Left ventricle myocardium inferior (tissue), 1 donor: Measurements from ENCODE around the gene DGCR2. TPM values are rescaled to one million over a fixed set of nuclear protein-coding genes. Genes with fewer than 3 reads are reported as not detected.

Experiments used
- DNase-seq: peaks from one replicate; pipeline ENCODE4 v3.0.0-alpha.2; 2020
- H3K27ac ChIP-seq: fragments of 200-600 bp; replicated peaks from 2 replicates; pipeline ENCODE4 v1.8.0; 2021
- H3K27me3 ChIP-seq: fragments of 200-600 bp; 2 replicates; pipeline ENCODE4 v1.8.0; 2021; ENCODE audit warnings: low read depth
- H3K36me3 ChIP-seq: fragments of 200-600 bp; 2 replicates; pipeline ENCODE4 v1.8.0; 2021
- H3K4me1 ChIP-seq: fragments of 200-600 bp; 2 replicates; pipeline ENCODE4 v1.8.0; 2021
- H3K4me3 ChIP-seq: fragments of 200-600 bp; 2 replicates; pipeline ENCODE4 v1.8.0; 2021; ENCODE audit warnings: mild to moderate bottlenecking, moderate library complexity
- H3K9me3 ChIP-seq: fragments of 200-600 bp; replicated peaks from 2 replicates; pipeline ENCODE4 v1.8.0; 2021
- intact Hi-C: fragments of 100-400 bp; cut with micrococcal nuclease; formaldehyde crosslinking; loops from one replicate; pipeline ENCODE4 v1.11.0; 2022
- long read RNA-seq: library from polyadenylated mRNA; unstranded; transcript quantifications from one replicate; pipeline ENCODE4 v2.0.0, GENCODE V29; 2021
- total RNA-seq: library from RNA; stranded (reverse); fragmentation: NEBNext Ultra II Directional; extraction: Animal tissue kit (Norgen Biotek cat#: 25700); gene quantifications from one replicate; pipeline ENCODE4 v1.2.1, GENCODE V29; 2021
- TF ChIP-seq, protein P1 (sequence below): fragments of 200-600 bp; IDR thresholded peaks from 2 replicates; pipeline ENCODE4 v1.8.0; 2021; ENCODE audit warnings: antibody characterized with exemption, mild to moderate bottlenecking, borderline replicate concordance
- donor health status: DM: no; HTN: yes; CAD: no; lungs with severe emphysema.

DGCR2 gene, protein sequence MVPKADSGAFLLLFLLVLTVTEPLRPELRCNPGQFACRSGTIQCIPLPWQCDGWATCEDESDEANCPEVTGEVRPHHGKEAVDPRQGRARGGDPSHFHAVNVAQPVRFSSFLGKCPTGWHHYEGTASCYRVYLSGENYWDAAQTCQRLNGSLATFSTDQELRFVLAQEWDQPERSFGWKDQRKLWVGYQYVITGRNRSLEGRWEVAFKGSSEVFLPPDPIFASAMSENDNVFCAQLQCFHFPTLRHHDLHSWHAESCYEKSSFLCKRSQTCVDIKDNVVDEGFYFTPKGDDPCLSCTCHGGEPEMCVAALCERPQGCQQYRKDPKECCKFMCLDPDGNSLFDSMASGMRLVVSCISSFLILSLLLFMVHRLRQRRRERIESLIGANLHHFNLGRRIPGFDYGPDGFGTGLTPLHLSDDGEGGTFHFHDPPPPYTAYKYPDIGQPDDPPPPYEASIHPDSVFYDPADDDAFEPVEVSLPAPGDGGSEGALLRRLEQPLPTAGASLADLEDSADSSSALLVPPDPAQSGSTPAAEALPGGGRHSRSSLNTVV
- total RNA-seq, result 33.0 TPM
- long read RNA-seq, full-length matches to known transcripts, result 73 of 204 reads
- long read RNA-seq, partial matches to known transcripts, result 47 of 204 reads
- long read RNA-seq, other reads (novel, unspliced or antisense), result 84 of 204 reads

DNA sequence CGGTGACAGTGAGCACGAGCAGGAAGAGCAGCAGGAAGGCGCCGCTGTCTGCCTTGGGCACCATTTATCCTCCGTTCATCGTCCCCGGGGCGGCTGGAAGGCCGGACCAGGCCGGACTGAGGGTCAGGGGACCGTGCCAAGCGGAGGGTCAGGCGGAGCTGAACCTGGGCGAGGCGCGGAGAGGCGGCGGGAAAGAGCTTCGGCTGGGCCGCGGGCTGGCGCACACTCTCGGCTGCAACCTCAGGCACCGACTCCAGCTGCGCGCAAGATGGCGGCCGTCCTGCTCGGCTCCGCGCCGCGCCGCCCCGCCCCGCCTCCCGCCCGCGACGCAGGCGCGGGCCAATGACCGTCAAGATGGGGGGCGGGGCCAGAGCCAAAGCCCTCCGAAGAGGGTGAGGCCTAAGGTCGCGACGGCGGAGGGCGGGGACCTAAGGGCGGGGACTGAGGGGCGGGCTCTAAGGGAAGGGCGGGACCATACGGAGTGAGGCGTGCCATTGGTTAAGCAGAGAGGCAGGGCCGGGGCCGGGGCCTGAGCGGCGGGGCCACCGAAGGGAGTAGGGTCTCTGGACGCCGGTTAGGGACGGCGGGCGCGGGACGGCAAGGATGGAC is at the start of gene DGCR2:
Gene DGCR2 (minus strand): TSS at position 270 of the 609 bp plus-strand sequence. CDS start 206 bp downstream, at position 64.
- DNase-seq, result peak; percentile 97
- H3K27me3 ChIP-seq, result no peaks in the 10 kb centered on the region
- peak within 1 kb of the TSS; percentile 97 for H3K27ac ChIP-seq
- H3K4me3 ChIP-seq, result peak within 1 kb of the TSS; percentile 93
- intact Hi-C loops, result no loop called here
- no peaks in the 10 kb centered on the region for H3K36me3 ChIP-seq
- no peaks in the 10 kb centered on the region for H3K9me3 ChIP-seq
- H3K4me1 ChIP-seq, result peaks cover 56% of the 10 kb centered on the region
- TF ChIP-seq, protein P1, sequence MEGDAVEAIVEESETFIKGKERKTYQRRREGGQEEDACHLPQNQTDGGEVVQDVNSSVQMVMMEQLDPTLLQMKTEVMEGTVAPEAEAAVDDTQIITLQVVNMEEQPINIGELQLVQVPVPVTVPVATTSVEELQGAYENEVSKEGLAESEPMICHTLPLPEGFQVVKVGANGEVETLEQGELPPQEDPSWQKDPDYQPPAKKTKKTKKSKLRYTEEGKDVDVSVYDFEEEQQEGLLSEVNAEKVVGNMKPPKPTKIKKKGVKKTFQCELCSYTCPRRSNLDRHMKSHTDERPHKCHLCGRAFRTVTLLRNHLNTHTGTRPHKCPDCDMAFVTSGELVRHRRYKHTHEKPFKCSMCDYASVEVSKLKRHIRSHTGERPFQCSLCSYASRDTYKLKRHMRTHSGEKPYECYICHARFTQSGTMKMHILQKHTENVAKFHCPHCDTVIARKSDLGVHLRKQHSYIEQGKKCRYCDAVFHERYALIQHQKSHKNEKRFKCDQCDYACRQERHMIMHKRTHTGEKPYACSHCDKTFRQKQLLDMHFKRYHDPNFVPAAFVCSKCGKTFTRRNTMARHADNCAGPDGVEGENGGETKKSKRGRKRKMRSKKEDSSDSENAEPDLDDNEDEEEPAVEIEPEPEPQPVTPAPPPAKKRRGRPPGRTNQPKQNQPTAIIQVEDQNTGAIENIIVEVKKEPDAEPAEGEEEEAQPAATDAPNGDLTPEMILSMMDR, result no peak

DNA sequence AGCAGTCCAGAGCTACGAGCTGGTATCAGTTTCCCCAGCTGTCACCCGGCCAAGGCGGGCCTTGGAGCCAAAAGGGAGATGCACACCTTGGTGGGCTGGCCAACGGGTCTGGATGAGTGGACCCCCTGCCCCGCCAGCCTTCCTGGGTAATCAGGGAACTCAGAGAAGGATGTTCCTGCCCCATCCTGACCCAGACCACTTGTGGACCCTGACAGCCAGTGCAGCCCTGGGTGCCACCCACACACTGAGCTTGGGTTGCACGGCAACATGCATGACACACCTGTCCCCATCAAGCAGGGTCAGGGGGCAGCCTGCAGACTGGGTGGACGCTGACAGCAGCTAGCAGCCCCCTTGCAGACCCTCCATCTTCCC is 47.7 kb upstream of the DGCR2 start:
- H3K27ac ChIP-seq, result no peak overlapping the region
- H3K27me3 ChIP-seq, result peaks cover 50% of the 10 kb centered on the region
- H3K4me1 ChIP-seq, result peaks cover 59% of the 10 kb centered on the region
- TF ChIP-seq, protein P1, result no peak
- no peaks in the 10 kb centered on the region for H3K9me3 ChIP-seq
- intact Hi-C loops, result no loop called here
- peak overlapping the region; percentile 54 for H3K4me3 ChIP-seq
- H3K36me3 ChIP-seq, result no peaks in the 10 kb centered on the region
- no peak for DNase-seq

DNA sequence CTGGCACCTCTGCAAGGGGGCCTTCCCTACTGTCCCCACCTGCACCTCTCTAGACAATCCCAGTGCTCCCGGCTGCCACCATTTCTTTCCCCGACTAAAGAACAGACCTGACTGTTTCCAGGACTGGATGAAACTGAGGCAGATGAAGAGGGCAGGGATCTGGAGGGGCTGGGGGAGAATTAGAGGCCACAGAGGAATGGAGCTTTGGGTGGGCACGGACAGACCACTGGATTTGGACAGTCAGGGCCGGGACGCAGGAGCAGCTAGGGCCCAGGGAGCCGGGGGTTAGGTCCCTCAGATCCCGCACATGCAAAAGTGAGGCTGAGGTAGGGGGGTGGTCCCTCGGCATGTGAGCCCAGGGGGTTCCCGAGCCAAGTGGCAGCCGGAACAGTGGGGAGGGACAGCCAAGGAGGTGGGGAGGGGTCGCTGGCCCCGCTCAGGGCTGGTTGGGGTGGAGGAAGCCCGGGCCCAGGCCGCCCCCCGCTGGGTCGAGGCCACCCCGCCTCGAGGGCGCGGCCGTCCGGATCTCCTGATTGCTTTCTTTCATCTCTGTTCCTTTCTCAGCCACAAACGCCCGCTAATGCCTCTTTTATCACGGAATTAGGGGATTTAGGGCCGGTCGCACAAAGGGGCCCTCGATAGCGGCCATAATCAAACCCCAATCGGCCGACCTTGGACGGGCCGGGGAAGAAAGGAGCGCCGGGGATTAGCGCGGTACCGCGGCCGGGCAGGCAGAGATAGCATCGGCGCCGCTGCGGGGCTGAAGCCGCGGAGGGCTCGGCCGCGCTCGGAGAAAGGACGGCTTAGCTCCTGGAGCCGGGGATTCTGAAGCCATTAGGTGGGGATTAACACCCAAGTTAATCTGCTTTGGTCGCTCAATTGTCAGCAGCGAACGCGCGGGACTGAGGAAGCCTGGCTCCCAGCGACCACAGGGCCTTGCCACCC is 47.1 kb upstream of the DGCR2 start:
- Histone ChIP-seq H3K27ac (no peak overlapping the region), H3K27me3 (peaks cover 56% of the 10 kb centered on the region), H3K4me1 (peaks cover 53% of the 10 kb centered on the region), H3K9me3 (peaks cover 3% of the 10 kb centered on the region), H3K4me3 (peak overlapping the region; percentile 54), H3K36me3 (no peaks in the 10 kb centered on the region)
- DNase-seq, result no peak
- TF ChIP-seq, protein P1, result no peak
- intact Hi-C loops, result no loop called here

DNA sequence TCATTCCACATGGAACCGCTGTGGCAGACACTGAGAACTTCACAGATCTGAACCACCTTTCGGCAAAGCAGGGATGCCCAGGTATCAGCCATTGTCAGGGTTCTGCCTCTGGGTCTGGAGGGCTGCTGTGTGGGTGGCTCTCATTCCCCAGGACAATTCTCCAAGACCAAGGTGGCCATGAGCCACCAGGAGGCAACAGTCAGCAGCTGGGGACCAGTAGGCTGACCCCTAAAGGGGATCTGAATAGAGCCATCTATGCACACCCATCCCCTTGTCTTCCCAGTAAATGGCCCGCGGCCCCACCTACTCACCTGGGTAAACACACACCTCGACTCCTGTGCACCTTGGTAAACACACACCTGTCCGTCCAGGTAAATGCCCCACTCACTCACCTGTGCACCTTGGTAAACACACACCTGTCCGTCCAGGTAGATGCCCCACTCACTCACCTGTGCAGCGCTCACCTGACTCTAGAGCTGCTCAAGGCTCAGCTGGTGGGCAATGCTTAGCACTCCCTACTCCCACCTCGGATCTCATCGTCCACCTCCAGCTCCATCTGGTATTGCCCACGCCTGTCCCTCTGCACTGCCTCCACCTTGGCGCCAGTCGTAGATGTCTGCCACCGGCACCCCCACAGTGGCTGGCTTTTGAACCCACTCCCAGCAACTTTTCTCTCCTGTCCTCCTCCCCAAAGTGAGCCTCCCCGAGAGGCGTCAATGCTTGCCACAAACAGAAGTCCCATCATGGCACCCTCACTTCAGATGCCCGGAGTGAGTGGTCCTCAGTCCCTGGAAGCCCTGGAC is 46.1 kb upstream of the DGCR2 start:
- Histone ChIP-seq H3K27ac (no peak overlapping the region), H3K36me3 (no peaks in the 10 kb centered on the region), H3K9me3 (peaks cover 8% of the 10 kb centered on the region), H3K4me1 (peaks cover 43% of the 10 kb centered on the region), H3K4me3 (no peak overlapping the region), H3K27me3 (peaks cover 66% of the 10 kb centered on the region)
- no peak for DNase-seq
- intact Hi-C loops, result no loop called here
- TF ChIP-seq, protein P1, result no peak
